Astrocyte (in vitro differentiated cells and primary cell): ENCODE results near the gene MDN1.

Source experiments
- CTCF ChIP-seq: IDR thresholded peaks from 2 replicates; pipeline ENCODE4 v1.5.1; 2011; ENCODE audit warnings: low read depth, mild to moderate bottlenecking, inconsistent platforms, low read length, moderate library complexity; ENCODE audit not compliant: insufficient read depth
- EZH2 ChIP-seq: IDR thresholded peaks from 2 replicates; pipeline ENCODE4 v1.6.1; 2012; ENCODE audit warnings: mild to moderate bottlenecking, low read length, inconsistent platforms; ENCODE audit not compliant: insufficient read depth

- TF ChIP-seq CTCF, result no peak
- no peak for TF ChIP-seq EZH2
These were observed 128.7 kb downstream of the MDN1 start for GRCh38 chr6:89690944-89691324.
